ENCODE data around the gene PLA2G12B. TPM values are rescaled to one million over a fixed set of nuclear protein-coding genes. Genes with fewer than 3 reads are reported as not detected.

PLA2G12B gene
- total and polyA plus RNA-seq, 4 donors = 31.9 to 60.2 (median 47.3) TPM

GRCh38 chr10:72943498-72944234 lies 10.9 kb downstream of the PLA2G12B start:
- H3K36me3 ChIP-seq (ENCODE audit: control insufficient read depth in 4 of 4, insufficient read depth in 3 of 4, low read depth in 1 of 4, low read length in 3 of 4) = peaks cover 8 to 25% (median 23%) of the 10 kb centered on the region in 4 donors
- TF ChIP-seq REST (IDR thresholded peaks at IDR 0.05) = no peak
- no peak for TF ChIP-seq RXRA (IDR thresholded peaks at IDR 0.05)
- no peak for TF ChIP-seq EGR1 (IDR thresholded peaks at IDR 0.05; ENCODE audit: low read depth in 2 of 2)
- no peak for TF ChIP-seq RAD21 (IDR thresholded peaks at IDR 0.05)
- no peak for TF ChIP-seq ZBTB33 (IDR thresholded peaks at IDR 0.05)
- TF ChIP-seq HNF4A (conservative IDR thresholded peaks at IDR 0.05) = no peak
- no peak for TF ChIP-seq TAF1 (conservative IDR thresholded peaks at IDR 0.05)
- TF ChIP-seq JUND (IDR thresholded peaks at IDR 0.05) = no peak
- no peak for DNase-seq (ENCODE audit: low spot score)
- H3K27ac ChIP-seq (ENCODE audit: low read depth in 1 of 2, low read length in 2 of 2) = no peak overlapping the region
- 58% methylated on average over 2 of the region's 2 CpGs for whole genome bisulfite sequencing
- H3K9ac ChIP-seq (ENCODE audit: low read depth in 1 of 2, low read length in 2 of 2) = no peak overlapping the region
- H3K9me3 ChIP-seq (ENCODE audit: control insufficient read depth in 4 of 4, low read length in 3 of 4) = no peaks in the 10 kb centered on the region
- H3K4me3 ChIP-seq (ENCODE audit: low read depth in 1 of 3, low read length in 3 of 3) = no peak overlapping the region
- peaks cover 0 to 2% (median 0%) of the 10 kb centered on the region in 4 donors for H3K4me1 ChIP-seq (ENCODE audit: control insufficient read depth in 4 of 4, insufficient read depth in 4 of 4, low read length in 3 of 4)
- no peaks in the 10 kb centered on the region for H3K27me3 ChIP-seq (ENCODE audit: control insufficient read depth in 4 of 4, insufficient read depth in 4 of 4, low read length in 3 of 4)

GRCh38 chr10:72935361-72935760 lies 19.2 kb downstream of the PLA2G12B start:
- 93% methylated on average over 6 of the region's 6 CpGs for WGBS

More at GRCh38 chr10:72935361-72935760, 19.2 kb downstream of the PLA2G12B start:
- no peaks in the 10 kb centered on the region for H3K27me3 ChIP-seq (ENCODE audit: control insufficient read depth in 4 of 4, insufficient read depth in 4 of 4, low read length in 3 of 4)
- no peak for TF ChIP-seq NR2F2 (IDR thresholded peaks at IDR 0.05)
- TF ChIP-seq FOXA2 (IDR thresholded peaks at IDR 0.05) = no peak
- no peak for TF ChIP-seq RXRA (IDR thresholded peaks at IDR 0.05)
- TF ChIP-seq JUND (IDR thresholded peaks at IDR 0.05) = no peak
- TF ChIP-seq CTCF (IDR thresholded peaks at IDR 0.05; ENCODE audit: low read depth, low read length, missing input control) = no peak
- no peak for TF ChIP-seq MAX (IDR thresholded peaks at IDR 0.05)
- no peaks in the 10 kb centered on the region for H3K9me3 ChIP-seq (ENCODE audit: control insufficient read depth in 4 of 4, low read length in 3 of 4)
- H3K27ac ChIP-seq (ENCODE audit: low read depth in 1 of 2, low read length in 2 of 2) = no peak overlapping the region
- H3K4me1 ChIP-seq (ENCODE audit: control insufficient read depth in 4 of 4, insufficient read depth in 4 of 4, low read length in 3 of 4) = no peaks in the 10 kb centered on the region
- H3K36me3 ChIP-seq (ENCODE audit: control insufficient read depth in 4 of 4, insufficient read depth in 3 of 4, low read depth in 1 of 4, low read length in 3 of 4) = peaks cover 12 to 53% (median 48%) of the 10 kb centered on the region in 4 donors
- no peak overlapping the region for H3K9ac ChIP-seq (ENCODE audit: low read depth in 1 of 2, low read length in 2 of 2)
- no peak for DNase-seq (ENCODE audit: low spot score)
- no peak overlapping the region for H3K4me3 ChIP-seq (ENCODE audit: low read depth in 1 of 3, low read length in 3 of 3)
